Uterus (tissue), 2 donors: ENCODE results near the gene ASB13.

Experiments
- CTCF ChIP-seq, 4 experiments: fragments of 200-600 bp in 2 of 4; fragments of 450-650 bp in 2 of 4; sonication (generic) in 2 of 4; IDR thresholded peaks; one replicate each; pipeline ENCODE4 v1.5.1; 2016 to 2019; ENCODE audit warnings: antibody characterized with exemption in 4 of 4, mild to moderate bottlenecking in 2 of 4, moderate library complexity in 1 of 4
- POLR2A ChIP-seq, 2 donors: fragments of 450-650 bp; IDR thresholded peaks; one replicate each; pipeline ENCODE4 v1.6.1; 2016; ENCODE audit warnings: antibody characterized with exemption in 2 of 2, mild to moderate bottlenecking in 1 of 2, moderate library complexity in 1 of 2

DNA sequence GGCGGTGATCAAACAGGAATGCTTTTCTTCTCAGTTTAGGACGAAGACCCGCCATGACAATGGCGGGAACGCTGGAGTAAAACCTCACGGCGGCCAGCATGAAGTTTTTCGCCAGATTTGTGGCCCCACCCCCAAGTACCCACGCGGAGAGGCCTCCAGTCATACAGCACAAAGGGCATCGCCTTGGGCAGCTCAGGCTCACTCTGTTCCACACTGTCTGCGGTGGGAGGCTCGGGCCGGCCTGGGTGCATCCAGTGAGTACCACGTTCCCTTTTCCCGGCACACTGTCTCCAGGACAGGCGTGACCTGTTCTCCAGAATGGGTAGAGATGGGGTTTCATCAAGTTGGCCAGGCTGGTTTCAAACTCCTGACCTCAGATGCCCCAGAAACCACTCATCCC is 27.3 kb downstream of the ASB13 start:
- no peak for TF ChIP-seq CTCF (IDR thresholded peaks at IDR 0.05)
- no peak for TF ChIP-seq POLR2A (IDR thresholded peaks at IDR 0.05)
